CD4-positive, alpha-beta T cell treated with Interleukin-15 for 1 hour (primary cell): Measurements from ENCODE around the gene HSPB9.

Experiments used
- DNase-seq: peaks from one replicate; pipeline ENCODE4 v3.0.0-alpha.2; 2020

Gene HSPB9

GRCh38 chr17:42146911-42147607 is 24.5 kb downstream of the HSPB9 start:
- DNase-seq: no peak

- no peak for DNase-seq
Measured at GRCh38 chr17:42153919-42154742, 31.5 kb downstream of the HSPB9 start.

GRCh38 chr17:42155614-42156045 is 33.0 kb downstream of the HSPB9 start:
- DNase-seq: no peak

DNA sequence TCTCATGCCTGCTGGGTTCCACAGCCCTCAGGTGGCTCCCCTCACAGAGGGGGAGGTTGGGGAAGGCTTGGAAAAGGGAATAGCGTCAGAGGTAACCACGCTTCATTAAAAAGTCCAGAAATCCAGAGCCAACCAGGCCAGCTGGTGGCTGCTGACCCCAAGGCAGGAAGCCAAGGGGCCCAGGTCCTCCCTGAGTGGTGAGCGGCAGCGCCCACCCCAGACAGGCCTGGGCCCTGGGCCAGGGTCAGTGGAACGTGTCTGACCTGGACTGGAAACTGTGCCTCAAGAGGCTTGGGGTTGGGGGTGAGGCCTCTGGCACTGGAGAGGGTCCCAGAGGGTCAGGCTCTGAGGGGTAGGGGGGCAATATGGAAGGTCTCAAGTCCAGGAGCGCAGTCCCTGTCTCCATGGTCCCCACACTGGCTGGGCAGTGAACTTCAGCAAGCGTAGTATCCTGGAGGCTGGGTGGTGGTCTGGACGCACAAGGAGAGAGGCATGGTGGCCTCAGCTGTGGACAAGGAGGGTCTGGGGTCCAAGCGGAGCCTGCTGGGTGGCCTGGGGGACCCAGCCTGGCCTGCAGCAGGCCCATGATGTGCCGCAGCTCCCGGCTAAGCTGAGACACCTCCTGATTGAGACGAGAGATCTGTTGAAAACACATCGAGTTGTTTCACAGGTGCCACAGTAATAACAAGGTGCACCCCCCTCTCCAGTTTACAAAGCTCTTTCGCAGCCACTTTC is 37.4 kb downstream of the HSPB9 start:
- DNase-seq: no peak

DNA sequence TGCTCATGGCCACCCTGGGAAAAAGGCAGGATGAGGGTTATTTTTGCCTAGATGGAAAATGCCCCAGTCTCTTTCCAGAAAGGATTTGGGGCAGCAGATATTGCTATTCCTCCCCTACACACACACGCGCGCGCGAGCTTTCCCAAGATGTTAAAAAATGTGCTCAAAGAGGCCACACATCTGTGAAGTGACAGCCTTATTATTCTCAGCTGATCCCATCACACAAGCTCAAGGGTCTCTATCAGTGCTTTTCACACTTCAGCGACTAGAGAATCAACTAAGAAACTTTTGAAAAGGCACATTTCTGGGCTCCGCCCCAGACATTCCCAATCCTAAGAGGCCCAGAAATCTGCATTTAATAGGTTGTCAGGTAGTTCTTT is 37.9 kb downstream of the HSPB9 start:
- no peak for DNase-seq

DNA sequence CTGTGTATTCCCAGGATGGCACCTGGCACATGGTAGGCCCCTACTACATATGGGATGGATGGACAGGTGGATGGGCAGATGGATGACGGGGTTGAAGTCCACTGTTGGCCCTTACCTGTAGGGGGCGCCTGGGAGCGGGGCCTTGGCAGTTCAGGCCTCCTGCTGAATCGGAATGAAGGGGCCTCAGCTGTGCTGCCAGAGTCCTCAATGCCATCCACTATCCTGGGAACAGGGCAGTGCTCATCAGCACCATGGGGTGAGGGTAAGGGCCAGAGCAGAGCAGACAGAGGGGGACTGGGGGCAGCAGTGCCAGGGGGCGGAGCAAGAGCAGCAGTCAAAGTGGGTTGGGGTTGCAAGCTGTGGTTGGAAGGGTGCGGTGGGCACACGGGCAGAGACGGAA is 40.5 kb downstream of the HSPB9 start:
- peak; percentile 19 for DNase-seq

DNA sequence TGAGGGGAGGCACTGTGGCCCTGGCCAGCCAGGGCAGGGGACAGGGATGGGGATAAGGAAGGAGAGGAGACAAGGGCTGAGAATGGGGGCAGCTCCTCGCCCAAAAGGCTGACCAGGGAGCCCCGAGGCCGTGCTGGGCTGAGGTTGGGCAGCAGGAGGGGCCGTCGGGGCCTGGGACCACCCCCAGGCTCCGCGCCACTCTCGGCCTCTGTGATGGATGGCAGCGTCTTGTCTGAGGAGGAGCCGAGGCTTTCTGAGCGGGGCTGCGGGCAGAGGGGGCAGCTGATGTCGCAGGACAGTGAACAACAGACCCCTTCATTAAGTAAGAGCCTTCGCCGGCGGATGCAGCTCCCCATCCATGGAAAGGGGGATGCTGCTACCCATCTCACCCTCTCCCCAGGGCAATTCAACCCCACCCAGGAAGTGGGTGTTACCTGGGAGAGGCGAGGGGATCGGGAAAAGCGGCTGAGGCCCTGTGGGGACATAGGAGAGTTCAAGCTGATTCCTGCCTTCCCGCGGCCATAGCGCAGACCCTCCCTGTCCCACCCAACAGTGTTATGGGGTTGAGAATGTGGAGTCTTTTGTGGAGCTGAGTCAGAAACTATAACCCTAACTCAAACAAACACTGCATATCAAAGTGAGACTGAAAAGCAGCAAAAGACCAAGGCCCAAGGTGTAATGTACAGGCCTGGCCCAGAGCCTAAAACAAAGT is 41.2 kb downstream of the HSPB9 start:
- DNase-seq: no peak

GRCh38 chr17:42165751-42166150 is 43.1 kb downstream of the HSPB9 start:
- no peak for DNase-seq

GRCh38 chr17:42166196-42166763 is 43.7 kb downstream of the HSPB9 start:
- DNase-seq: no peak

GRCh38 chr17:42167807-42168206 is 45.2 kb downstream of the HSPB9 start:
- no peak for DNase-seq

GRCh38 chr17:42169351-42169750 is 46.7 kb downstream of the HSPB9 start:
- no peak for DNase-seq

GRCh38 chr17:42171831-42172230 is 49.2 kb downstream of the HSPB9 start:
- no peak for DNase-seq
